ENCODE data around the gene LAMA5.

LAMA5 gene

GRCh38 chr20:62298577-62299249 is 68.4 kb downstream of the LAMA5 start:
- Histone ChIP-seq H3K9me3 (ENCODE audit: insufficient read depth, low read depth, low read length) (no peaks in the 10 kb centered on the region), H3K36me3 (ENCODE audit: insufficient read depth, low read length) (peaks cover 24% of the 10 kb centered on the region), H3K4me1 (ENCODE audit: insufficient read depth, low read length) (no peaks in the 10 kb centered on the region), H3K27ac (ENCODE audit: low read depth, low read length) (no peak overlapping the region), H3K27me3 (ENCODE audit: insufficient read depth, low read length) (no peaks in the 10 kb centered on the region), H3K4me3 (ENCODE audit: low read length) (no peak overlapping the region), H3K9ac (ENCODE audit: low read depth, low read length) (no peak overlapping the region)
- WGBS = 95% methylated on average over 33 of the region's 33 CpGs

- WGBS = 93% methylated on average over 29 of the region's 29 CpGs
- Histone ChIP-seq H3K4me1 (ENCODE audit: insufficient read depth, low read length) (no peaks in the 10 kb centered on the region), H3K4me3 (ENCODE audit: low read length) (no peak overlapping the region), H3K27me3 (ENCODE audit: insufficient read depth, low read length) (no peaks in the 10 kb centered on the region), H3K9ac (ENCODE audit: low read depth, low read length) (no peak overlapping the region), H3K36me3 (ENCODE audit: insufficient read depth, low read length) (peaks cover 26% of the 10 kb centered on the region), H3K9me3 (ENCODE audit: insufficient read depth, low read depth, low read length) (no peaks in the 10 kb centered on the region), H3K27ac (ENCODE audit: low read depth, low read length) (no peak overlapping the region)
These were observed 69.5 kb downstream of the LAMA5 start for GRCh38 chr20:62297449-62298227.

GRCh38 chr20:62296724-62297448 is 70.2 kb downstream of the LAMA5 start:
- no peaks in the 10 kb centered on the region for H3K4me1 ChIP-seq (ENCODE audit: insufficient read depth, low read length)
- no peak overlapping the region for H3K4me3 ChIP-seq (ENCODE audit: low read length)
- H3K9me3 ChIP-seq (ENCODE audit: insufficient read depth, low read depth, low read length) = no peaks in the 10 kb centered on the region
- no peaks in the 10 kb centered on the region for H3K27me3 ChIP-seq (ENCODE audit: insufficient read depth, low read length)
- H3K9ac ChIP-seq (ENCODE audit: low read depth, low read length) = no peak overlapping the region
- 95% methylated on average over 30 of the region's 30 CpGs for WGBS
- H3K36me3 ChIP-seq (ENCODE audit: insufficient read depth, low read length) = peaks cover 34% of the 10 kb centered on the region
- H3K27ac ChIP-seq (ENCODE audit: low read depth, low read length) = no peak overlapping the region

GRCh38 chr20:62294516-62294915 is 72.6 kb downstream of the LAMA5 start:
- H3K36me3 ChIP-seq (ENCODE audit: insufficient read depth, low read length) = peaks cover 42% of the 10 kb centered on the region
- H3K4me3 ChIP-seq (ENCODE audit: low read length) = no peak overlapping the region
- H3K4me1 ChIP-seq (ENCODE audit: insufficient read depth, low read length) = no peaks in the 10 kb centered on the region
- no peaks in the 10 kb centered on the region for H3K27me3 ChIP-seq (ENCODE audit: insufficient read depth, low read length)
- no peaks in the 10 kb centered on the region for H3K9me3 ChIP-seq (ENCODE audit: insufficient read depth, low read depth, low read length)
- WGBS = 96% methylated on average over 17 of the region's 17 CpGs
- H3K27ac ChIP-seq (ENCODE audit: low read depth, low read length) = no peak overlapping the region
- no peak overlapping the region for H3K9ac ChIP-seq (ENCODE audit: low read depth, low read length)

GRCh38 chr20:62293946-62294345 is 73.2 kb downstream of the LAMA5 start:
- 94% methylated on average over 9 of the region's 9 CpGs for WGBS

GRCh38 chr20:62293111-62293784 is 73.9 kb downstream of the LAMA5 start:
- Histone ChIP-seq H3K27me3 (ENCODE audit: insufficient read depth, low read length) (no peaks in the 10 kb centered on the region), H3K36me3 (ENCODE audit: insufficient read depth, low read length) (peaks cover 42% of the 10 kb centered on the region), H3K4me1 (ENCODE audit: insufficient read depth, low read length) (no peaks in the 10 kb centered on the region), H3K27ac (ENCODE audit: low read depth, low read length) (no peak overlapping the region), H3K9me3 (ENCODE audit: insufficient read depth, low read depth, low read length) (no peaks in the 10 kb centered on the region), H3K4me3 (ENCODE audit: low read length) (no peak overlapping the region), H3K9ac (ENCODE audit: low read depth, low read length) (no peak overlapping the region)
- 94% methylated on average over 20 of the region's 20 CpGs for WGBS

More at GRCh38 chr20:62293946-62294345, 73.2 kb downstream of the LAMA5 start:
- Histone ChIP-seq H3K9me3 (ENCODE audit: insufficient read depth, low read depth, low read length) (no peaks in the 10 kb centered on the region), H3K27ac (ENCODE audit: low read depth, low read length) (no peak overlapping the region), H3K27me3 (ENCODE audit: insufficient read depth, low read length) (no peaks in the 10 kb centered on the region), H3K4me1 (ENCODE audit: insufficient read depth, low read length) (no peaks in the 10 kb centered on the region), H3K9ac (ENCODE audit: low read depth, low read length) (no peak overlapping the region), H3K4me3 (ENCODE audit: low read length) (no peak overlapping the region), H3K36me3 (ENCODE audit: insufficient read depth, low read length) (peaks cover 42% of the 10 kb centered on the region)

- Histone ChIP-seq H3K9ac (ENCODE audit: low read depth, low read length) (no peak overlapping the region), H3K27me3 (ENCODE audit: insufficient read depth, low read length) (no peaks in the 10 kb centered on the region), H3K36me3 (ENCODE audit: insufficient read depth, low read length) (peaks cover 45% of the 10 kb centered on the region), H3K4me3 (ENCODE audit: low read length) (no peak overlapping the region), H3K4me1 (ENCODE audit: insufficient read depth, low read length) (no peaks in the 10 kb centered on the region), H3K9me3 (ENCODE audit: insufficient read depth, low read depth, low read length) (no peaks in the 10 kb centered on the region), H3K27ac (ENCODE audit: low read depth, low read length) (no peak overlapping the region)
- 98% methylated on average over 11 of the region's 11 CpGs for WGBS
These were observed 75.0 kb downstream of the LAMA5 start for GRCh38 chr20:62292108-62292507.

- H3K36me3 ChIP-seq (ENCODE audit: insufficient read depth, low read length) = peaks cover 50% of the 10 kb centered on the region
- H3K9me3 ChIP-seq (ENCODE audit: insufficient read depth, low read depth, low read length) = no peaks in the 10 kb centered on the region
- WGBS = 97% methylated on average over 29 of the region's 29 CpGs
- H3K4me3 ChIP-seq (ENCODE audit: low read length) = no peak overlapping the region
- no peaks in the 10 kb centered on the region for H3K27me3 ChIP-seq (ENCODE audit: insufficient read depth, low read length)
- H3K9ac ChIP-seq (ENCODE audit: low read depth, low read length) = no peak overlapping the region
- no peaks in the 10 kb centered on the region for H3K4me1 ChIP-seq (ENCODE audit: insufficient read depth, low read length)
- H3K27ac ChIP-seq (ENCODE audit: low read depth, low read length) = no peak overlapping the region
These were observed 75.7 kb downstream of the LAMA5 start for GRCh38 chr20:62291251-62292066.

- Histone ChIP-seq H3K27ac (ENCODE audit: low read depth, low read length) (no peak overlapping the region), H3K9me3 (ENCODE audit: insufficient read depth, low read depth, low read length) (no peaks in the 10 kb centered on the region), H3K9ac (ENCODE audit: low read depth, low read length) (no peak overlapping the region), H3K36me3 (ENCODE audit: insufficient read depth, low read length) (peaks cover 50% of the 10 kb centered on the region), H3K4me1 (ENCODE audit: insufficient read depth, low read length) (no peaks in the 10 kb centered on the region), H3K4me3 (ENCODE audit: low read length) (no peak overlapping the region), H3K27me3 (ENCODE audit: insufficient read depth, low read length) (no peaks in the 10 kb centered on the region)
- WGBS = 96% methylated on average over 8 of the region's 8 CpGs
These were observed 77.2 kb downstream of the LAMA5 start for GRCh38 chr20:62289898-62290297.

- Histone ChIP-seq H3K4me3 (ENCODE audit: low read length) (no peak overlapping the region), H3K9ac (ENCODE audit: low read depth, low read length) (no peak overlapping the region), H3K27ac (ENCODE audit: low read depth, low read length) (no peak overlapping the region), H3K9me3 (ENCODE audit: insufficient read depth, low read depth, low read length) (no peaks in the 10 kb centered on the region), H3K36me3 (ENCODE audit: insufficient read depth, low read length) (peaks cover 49% of the 10 kb centered on the region), H3K27me3 (ENCODE audit: insufficient read depth, low read length) (no peaks in the 10 kb centered on the region), H3K4me1 (ENCODE audit: insufficient read depth, low read length) (no peaks in the 10 kb centered on the region)
- WGBS = 90% methylated on average over 14 of the region's 14 CpGs
These were observed 78.0 kb downstream of the LAMA5 start for GRCh38 chr20:62289131-62289530.

Measured in HUES64 (cell line).